K562 (cell line): Measurements from ENCODE around the gene ZNHIT1. TPM values are rescaled to one million over a fixed set of nuclear protein-coding genes. Genes with fewer than 3 reads are reported as not detected.

Experiments used
- ATAC-seq: fragments of 200-7000 bp; cut with Tn5 transposase; 3 replicates; pipeline ENCODE4 v1.9.1; 2020; ENCODE audit warnings: moderate library complexity
- BruUV-seq: library from RNA; stranded (reverse); fragments of 400-500 nt; replicated peaks from 2 replicates; lab custom pipeline; 2021; lab: Mats Ljungman, UMichigan
- CTCF ChIA-PET: fragments of 300-600 bp; formaldehyde crosslinking; extraction: SDS; loops from one replicate; lab custom pipeline; 2021; ENCODE audit warnings: low intra/inter-chr PET ratio; lab: Yijun Ruan, JAX
- POLR2A ChIA-PET: fragments of 300-600, 350-650 bp; sonication (Branson Sonifier 250); formaldehyde crosslinking; extraction: SDS; loops from one replicate; lab custom pipeline; 2021; ENCODE audit warnings: antibody characterized with exemption, inconsistent platforms; lab: Yijun Ruan, JAX
- DNase-seq, 4 experiments: peaks; one replicate each; pipeline versions ENCODE4 v3.0.0 to v3.0.0-alpha.2; 2011 to 2018; ENCODE audit warnings: low spot score in 3 of 4, mixed read lengths in 3 of 4; ENCODE audit errors: extremely low read depth in 1 of 4
- FAIRE-seq: peaks from 2 replicates; lab custom pipeline; 2011; peaks lifted over from hg19 to GRCh38; lab: Jason Lieb, UNC
- H2AFZ ChIP-seq: 2 replicates; pipeline ENCODE4 v1.6.0; 2011; ENCODE audit warnings: low read depth, low read length, control low read depth, inconsistent platforms
- H3K27ac ChIP-seq: fragments of 200-600 bp; 3 replicates; pipeline ENCODE4 v1.8.0; 2011; ENCODE audit warnings: low read depth, mild to moderate bottlenecking, control low read depth, inconsistent platforms, low read length, moderate library complexity, mixed read lengths; ENCODE audit errors: extremely low read depth
- H3K27me3 ChIP-seq, 2 experiments: fragments of 300-600 bp in 1 of 2; 2 replicates in 1 of 2; 3 replicates in 1 of 2; pipeline versions ENCODE4 v1.6.0 to v1.8.0; 2011; ENCODE audit warnings: inconsistent platforms in 2 of 2, low read length in 2 of 2, mild to moderate bottlenecking in 1 of 2, mixed read lengths in 1 of 2, moderate library complexity in 1 of 2; ENCODE audit not compliant: control insufficient read depth in 2 of 2, insufficient read depth in 2 of 2
- H3K36me3 ChIP-seq: fragments of 300-600 bp; 3 replicates; pipeline ENCODE4 v1.8.0; 2011; ENCODE audit warnings: mild to moderate bottlenecking, low read length, inconsistent platforms; ENCODE audit not compliant: control insufficient read depth, insufficient read depth
- H3K4me1 ChIP-seq, 2 experiments: fragments of 200-600 bp in 1 of 2; replicated peaks in 1 of 2; 2 replicates in 1 of 2; 3 replicates in 1 of 2; pipeline versions ENCODE4 v1.5.1 to v1.8.0; 2011; ENCODE audit warnings: inconsistent platforms in 2 of 2, low read length in 2 of 2, mild to moderate bottlenecking in 1 of 2, mixed read lengths in 1 of 2, moderate library complexity in 1 of 2; ENCODE audit not compliant: control insufficient read depth in 2 of 2, insufficient read depth in 2 of 2
- H3K4me2 ChIP-seq: 2 replicates; pipeline ENCODE4 v1.6.1; 2011; ENCODE audit warnings: low read length, control low read depth, inconsistent platforms, mixed read lengths; ENCODE audit not compliant: insufficient read depth
- H3K4me3 ChIP-seq: fragments of 200-600 bp; sonication (generic), shearing (Covaris generic); 2 replicates; pipeline ENCODE4 v1.5.1; 2016; ENCODE audit warnings: control low read depth, inconsistent platforms
- H3K79me2 ChIP-seq: fragments of 200-600 bp; 3 replicates; pipeline ENCODE4 v1.8.0; 2011; ENCODE audit warnings: low read length, inconsistent platforms; ENCODE audit not compliant: control insufficient read depth, insufficient read depth
- H3K9ac ChIP-seq, 2 experiments: 2 replicates each; pipeline versions ENCODE4 v1.6.0 to v1.6.1; 2011; ENCODE audit warnings: low read depth in 2 of 2, low read length in 2 of 2, control low read depth in 1 of 2, inconsistent platforms in 1 of 2, mild to moderate bottlenecking in 1 of 2, mixed read lengths in 1 of 2; ENCODE audit not compliant: insufficient read depth in 1 of 2
- H3K9me1 ChIP-seq: one replicate; pipeline ENCODE4 v1.6.0; 2011; ENCODE audit warnings: inconsistent platforms, mild to moderate bottlenecking, low read length, moderate library complexity; ENCODE audit not compliant: control insufficient read depth, insufficient read depth
- H3K9me3 ChIP-seq: replicated peaks from 2 replicates; pipeline ENCODE4 v1.5.1; 2011; ENCODE audit warnings: low read depth, low read length, inconsistent platforms; ENCODE audit not compliant: control insufficient read depth, insufficient read depth
- H4K20me1 ChIP-seq: replicated peaks from 2 replicates; pipeline ENCODE4 v1.6.1; 2011; ENCODE audit warnings: low read length, inconsistent platforms, mixed read lengths; ENCODE audit not compliant: control insufficient read depth, insufficient read depth
- ELF4 ChIP-seq: fragments of 450-650 bp; formaldehyde crosslinking; IDR thresholded peaks from 2 replicates; pipeline ENCODE4 v1.4.0; 2022; ENCODE audit warnings: missing genetic modification characterization
- ESRRA ChIP-seq: fragments of 450-650 bp; IDR thresholded peaks from 2 replicates; pipeline ENCODE4 v1.6.1; 2014; ENCODE audit warnings: low read depth, mild to moderate bottlenecking, moderate library complexity, borderline replicate concordance
- FOS ChIP-seq: IDR thresholded peaks from 3 replicates; pipeline ENCODE4 v1.6.1; 2011; ENCODE audit not compliant: insufficient read length; ENCODE audit errors: extremely low read depth
- GABPB1 ChIP-seq: sonication (generic); formaldehyde crosslinking; IDR thresholded peaks from 2 replicates; pipeline ENCODE4 v1.8.0; 2022; ENCODE audit warnings: mild to moderate bottlenecking, missing genetic modification reagents
- GTF2A2 ChIP-seq: IDR thresholded peaks from 2 replicates; pipeline ENCODE4 v1.6.1; 2016; ENCODE audit warnings: mild to moderate bottlenecking, missing genetic modification characterization, missing compliant biosample characterization
- HDGF ChIP-seq: fragments of 450-650 bp; IDR thresholded peaks from 2 replicates; pipeline ENCODE4 v1.6.1; 2016
- HNRNPL ChIP-seq: fragments of 200-400 bp; formaldehyde crosslinking; IDR thresholded peaks from 2 replicates; pipeline ENCODE4 v1.6.1; 2017; ENCODE audit warnings: low read depth, mild to moderate bottlenecking, low read length
- NFE2L1 ChIP-seq: fragments of 450-650 bp; IDR thresholded peaks from 2 replicates; pipeline ENCODE4 v1.6.1; 2016; ENCODE audit warnings: missing genetic modification characterization, low read depth, mild to moderate bottlenecking, missing compliant biosample characterization, moderate library complexity, borderline replicate concordance
- NR2C1 ChIP-seq, 2 experiments: fragments of 450-650 bp; IDR thresholded peaks; 2 replicates each; pipeline ENCODE4 v1.6.1; 2017; ENCODE audit warnings: mild to moderate bottlenecking in 2 of 2, antibody characterized with exemption in 1 of 2, inconsistent platforms in 1 of 2, missing compliant biosample characterization in 1 of 2, missing genetic modification characterization in 1 of 2
- NRF1 ChIP-seq, 2 experiments: fragments of 450-650 bp; IDR thresholded peaks in 1 of 2; conservative IDR thresholded peaks in 1 of 2; 2 replicates each; pipeline ENCODE4 v1.6.1; 2014; ENCODE audit warnings: mild to moderate bottlenecking in 2 of 2
- PHB2 ChIP-seq: fragments of 450-650 bp; IDR thresholded peaks from 2 replicates; pipeline ENCODE4 v1.6.1; 2017; ENCODE audit warnings: low read depth
- PTRF ChIP-seq: fragments of 450-650 bp; IDR thresholded peaks from 2 replicates; pipeline ENCODE4 v1.6.1; 2016; ENCODE audit warnings: mild to moderate bottlenecking, missing genetic modification characterization, missing compliant biosample characterization
- SAFB2 ChIP-seq: fragments of 200-400 bp; formaldehyde crosslinking; IDR thresholded peaks from 2 replicates; pipeline ENCODE4 v1.6.1; 2018; ENCODE audit warnings: borderline replicate concordance, low read length, low read depth, moderate library complexity; ENCODE audit not compliant: severe bottlenecking
- STAT5A ChIP-seq: IDR thresholded peaks from 2 replicates; pipeline ENCODE4 v1.6.1; 2012; ENCODE audit warnings: low read length, inconsistent platforms, borderline replicate concordance
- TAF15 ChIP-seq: fragments of 200-400 bp; formaldehyde crosslinking; IDR thresholded peaks from 2 replicates; pipeline ENCODE4 v1.6.1; 2017; ENCODE audit warnings: mild to moderate bottlenecking, low read depth, low read length, moderate library complexity
- THRAP3 ChIP-seq: fragments of 450-650 bp; IDR thresholded peaks from 2 replicates; pipeline ENCODE4 v1.6.1; 2016; ENCODE audit warnings: mild to moderate bottlenecking, inconsistent platforms, borderline replicate concordance
- YY1 ChIP-seq, 3 experiments: IDR thresholded peaks; 2 replicates each; pipeline ENCODE4 v1.6.1; 2011; ENCODE audit warnings: low read length in 2 of 3, mild to moderate bottlenecking in 2 of 3, moderate library complexity in 2 of 3, borderline replicate concordance in 1 of 3, control low read depth in 1 of 3, low read depth in 1 of 3; ENCODE audit not compliant: insufficient read depth in 3 of 3, insufficient replicate concordance in 2 of 3, control insufficient read depth in 1 of 3, insufficient read length in 1 of 3; ENCODE audit errors: extremely low read depth in 1 of 3
- ZBED1 ChIP-seq: IDR thresholded peaks from 2 replicates; pipeline ENCODE4 v1.6.1; 2014
- ZNF75A ChIP-seq: fragments of 450-650 bp; formaldehyde crosslinking; IDR thresholded peaks from 2 replicates; pipeline ENCODE4 v1.4.0; 2020; ENCODE audit warnings: mild to moderate bottlenecking
- WGBS: fragments of 100-300 bp; shearing (Covaris generic); methylation state at CpG from one replicate; pipeline ENCODE4 v1.1.6; 2016; ENCODE audit warnings: low coverage, mixed read lengths; ENCODE audit not compliant: insufficient coverage; ENCODE audit errors: missing lambda C conversion rate; 5-methylcytosine and 5-hydroxymethylcytosine counted together
- in situ Hi-C: fragments of 300-500 bp; cut with MboI; formaldehyde crosslinking; loops from 4 replicates; pipeline ENCODE4 v1.15.0; 2018; ENCODE audit warnings: inconsistent platforms, mixed read lengths
- intact Hi-C: fragments of 100-400 bp; cut with micrococcal nuclease; formaldehyde crosslinking; loops from 2 replicates; pipeline ENCODE4 v1.14.2; 2022
- polyA plus RNA-seq, 8 experiments: library from polyadenylated mRNA; depleted of rRNA in 4 of 8; stranded (reverse) in 5 of 8; unstranded in 3 of 8; fragments of >200 nt; fragmentation: Nextera tagmentation in 2 of 8; fragmentation: Illumina TruSeq in 1 of 8; extraction: Ambion mirVana in 2 of 8; extraction: Trizol in 1 of 8; gene quantifications; 2 replicates each; pipeline versions ENCODE4 v1.2.1 to v1.2.3, GENCODE V29; 2011 to 2014; ENCODE audit warnings: inconsistent platforms in 1 of 8, missing spikeins in 1 of 8
- total RNA-seq, 7 experiments: library from RNA; depleted of rRNA in 6 of 7; stranded (reverse); fragments of >200 nt in 6 of 7; fragmentation: Illumina TruSeq in 2 of 7; extraction: Trizol in 2 of 7; gene quantifications; 2 replicates each; pipeline versions ENCODE4 v1.2.1 to v1.2.3, GENCODE V29; 2011 to 2021; ENCODE audit warnings: low replicate concordance in 1 of 7
- TF ChIP-seq, protein P1 (sequence below): fragments of 250-450 bp; sonication (Bioruptor Pico); IDR thresholded peaks from 2 replicates; pipeline ENCODE4 v1.4.0; 2020
- TF ChIP-seq, protein P2 (sequence below): fragments of 450-650 bp; IDR thresholded peaks from 2 replicates; pipeline ENCODE4 v1.6.1; 2016

The ZNHIT1 gene
- total and polyA plus RNA-seq, 9 of the 15 experiments (the other 6 are each of a cell fraction or from before 2014, with no cell fraction given) = 6.4 to 162 (median 70.1) TPM

DNA sequence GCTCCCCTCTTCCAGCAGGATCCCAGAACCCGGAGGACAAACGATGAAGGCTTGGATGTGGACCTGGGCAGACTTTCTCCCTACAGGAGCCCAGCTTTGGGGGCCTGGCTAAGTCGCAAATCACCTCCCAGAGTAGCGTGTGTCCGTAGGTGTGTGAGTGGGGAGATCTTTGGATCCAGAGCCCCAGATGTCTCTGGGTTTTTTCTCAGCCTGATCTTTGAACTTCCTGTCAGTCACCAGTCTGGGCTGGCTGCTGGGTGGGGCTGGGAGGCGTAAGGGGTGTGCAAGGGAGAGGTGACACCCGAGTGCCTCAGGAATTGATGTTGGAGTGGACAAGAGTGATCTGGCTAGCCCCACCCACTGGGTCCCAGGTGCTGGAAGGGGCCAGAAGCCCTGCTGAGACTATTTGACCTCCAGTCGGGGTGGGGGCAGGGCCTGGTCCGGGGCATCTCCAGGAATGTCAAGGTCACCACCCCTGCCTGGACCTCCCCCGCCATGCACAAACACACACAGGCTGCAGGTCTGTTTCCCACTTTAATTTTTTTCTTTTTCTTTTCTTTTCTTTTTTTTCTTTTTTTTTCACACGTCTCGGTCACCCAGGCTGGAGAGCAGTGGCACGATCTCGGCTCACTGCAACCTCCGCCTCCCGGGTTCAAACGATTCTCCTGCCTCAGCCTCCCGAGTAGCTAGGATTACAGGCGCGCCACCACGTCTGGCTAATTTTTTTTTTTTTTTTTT, 16.9 kb upstream of the ZNHIT1 start, which contains the start of gene MOGAT3:
Gene MOGAT3, minus strand, starts transcription at position 175 of the 738 bp plus-strand sequence. CDS start 182 bp downstream, outside the sequence.
- BruUV-seq = no TSS peak
- ATAC-seq (peak; percentile 82), DNase-seq (peak; percentile 65 to 78 (median 72)), FAIRE-seq (peak; percentile 67)
- WGBS = 43% methylated on average over 21 of the region's 21 CpGs
- POLR2A ChIA-PET = interaction anchor here (0.6 to 1.5 kb wide), 2 partner anchors 16 to 24 kb away, joined by 3 to 8 read pairs; partner anchors contain the start of genes PLOD3 and ZNHIT1
- Histone ChIP-seq H3K27ac (no peak within 1 kb of the TSS), H3K4me3 (no peak within 1 kb of the TSS), H3K4me1 (peaks cover 9 to 30% of the 10 kb centered on the region in 2 experiments), H3K9ac (peak within 1 kb of the TSS in 1 of 2 experiments; percentile 76; a peak in 2 of 4 replicates), H3K9me3 (no peaks in the 10 kb centered on the region), H2AFZ (peak within 1 kb of the TSS; percentile 46; the same call in 1 of the 2 replicates), H3K4me2 (peak within 1 kb of the TSS; percentile 8; the same call in 1 of the 2 replicates), H3K36me3 (peaks cover 2% of the 10 kb centered on the region; the same call in 1 of the 3 replicates), H4K20me1 (no peaks in the 10 kb centered on the region), H3K79me2 (no peaks in the 10 kb centered on the region), H3K9me1 (no peaks in the 10 kb centered on the region), H3K27me3 (peaks cover 0 to 7% of the 10 kb centered on the region in 2 experiments; a peak in 1 of 5 replicates)
- CTCF ChIA-PET = no interaction called here
- intact Hi-C loops (no loop called here), in situ Hi-C loops (no loop called here)
- TF ChIP-seq PTRF (tag) = no peak
- no peak for TF ChIP-seq ZBED1
- no peak for TF ChIP-seq ZNF75A (CRISPR knock-in tag)
- TF ChIP-seq HDGF = no peak
- TF ChIP-seq THRAP3 = no peak
- no peak for TF ChIP-seq STAT5A
- TF ChIP-seq TAF15 = no peak
- TF ChIP-seq PHB2 = no peak
- TF ChIP-seq YY1 (IDR thresholded peaks at IDR 0.05; ENCODE audit: borderline replicate concordance in 1 of 3, control insufficient read depth in 1 of 3, extremely low read depth in 1 of 3, insufficient read depth in 3 of 3, insufficient read length in 1 of 3, insufficient replicate concordance in 2 of 3, low read depth in 1 of 3, low read length in 2 of 3) = no peak
- no peak for TF ChIP-seq NFE2L1
- TF ChIP-seq, protein P1, sequence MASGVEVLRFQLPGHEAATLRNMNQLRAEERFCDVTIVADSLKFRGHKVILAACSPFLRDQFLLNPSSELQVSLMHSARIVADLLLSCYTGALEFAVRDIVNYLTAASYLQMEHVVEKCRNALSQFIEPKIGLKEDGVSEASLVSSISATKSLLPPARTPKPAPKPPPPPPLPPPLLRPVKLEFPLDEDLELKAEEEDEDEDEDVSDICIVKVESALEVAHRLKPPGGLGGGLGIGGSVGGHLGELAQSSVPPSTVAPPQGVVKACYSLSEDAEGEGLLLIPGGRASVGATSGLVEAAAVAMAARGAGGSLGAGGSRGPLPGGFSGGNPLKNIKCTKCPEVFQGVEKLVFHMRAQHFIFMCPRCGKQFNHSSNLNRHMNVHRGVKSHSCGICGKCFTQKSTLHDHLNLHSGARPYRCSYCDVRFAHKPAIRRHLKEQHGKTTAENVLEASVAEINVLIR (CRISPR knock-in tag) = no peak
- peak in 1 of 2 experiments; percentile 40; a peak in 1 of 4 replicates for TF ChIP-seq NRF1 (conservative IDR thresholded peaks at IDR 0.05 in 1 of 2, IDR thresholded peaks at IDR 0.05 in 1 of 2)
- no peak for TF ChIP-seq ELF4 (CRISPR knock-in tag)
- TF ChIP-seq NR2C1 (IDR thresholded peaks at IDR 0.05) = peak; percentile 72
- 0 out of 2 replicates have a peak, but pooled peaks have one; percentile 35 for TF ChIP-seq NR2C1 (tag; IDR thresholded peaks at IDR 0.05)
- TF ChIP-seq, protein P2, sequence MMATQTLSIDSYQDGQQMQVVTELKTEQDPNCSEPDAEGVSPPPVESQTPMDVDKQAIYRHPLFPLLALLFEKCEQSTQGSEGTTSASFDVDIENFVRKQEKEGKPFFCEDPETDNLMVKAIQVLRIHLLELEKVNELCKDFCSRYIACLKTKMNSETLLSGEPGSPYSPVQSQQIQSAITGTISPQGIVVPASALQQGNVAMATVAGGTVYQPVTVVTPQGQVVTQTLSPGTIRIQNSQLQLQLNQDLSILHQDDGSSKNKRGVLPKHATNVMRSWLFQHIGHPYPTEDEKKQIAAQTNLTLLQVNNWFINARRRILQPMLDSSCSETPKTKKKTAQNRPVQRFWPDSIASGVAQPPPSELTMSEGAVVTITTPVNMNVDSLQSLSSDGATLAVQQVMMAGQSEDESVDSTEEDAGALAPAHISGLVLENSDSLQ = peak; percentile 93
- TF ChIP-seq FOS = no peak
- no peak for TF ChIP-seq GTF2A2 (tag)
- TF ChIP-seq SAFB2 = no peak
- TF ChIP-seq HNRNPL = no peak
- peak; percentile 82 for TF ChIP-seq ESRRA
- TF ChIP-seq GABPB1 = no peak
